GM13977 (cell line): ENCODE data around the gene TCOF1.
"Not testable (repeated sequence)": the region's sequence is repeated elsewhere in the genome, so short reads cannot be mapped to it uniquely, and the experiment has no call there.

Experiments used
- DNase-seq: peaks from one replicate; pipeline ENCODE4 v3.0.0; 2012; ENCODE audit warnings: low spot score
- in situ Hi-C: fragments of 300-500 bp; cut with MboI; formaldehyde crosslinking; loops from one replicate; pipeline ENCODE4 v1.12.0; 2022; ENCODE audit warnings: low sequenced_read_pairs, low pct_unique_long_range_greater_than_20kb, mixed read lengths, inconsistent platforms; ENCODE audit not compliant: unreplicated experiment
- TF ChIP-seq, protein P1 (sequence below): IDR thresholded peaks from 2 replicates; pipeline ENCODE4 v1.5.1; 2012; ENCODE audit warnings: mild to moderate bottlenecking, control low read depth; ENCODE audit not compliant: insufficient read depth; ENCODE audit errors: extremely low read depth, missing control alignments

Gene TCOF1

DNA sequence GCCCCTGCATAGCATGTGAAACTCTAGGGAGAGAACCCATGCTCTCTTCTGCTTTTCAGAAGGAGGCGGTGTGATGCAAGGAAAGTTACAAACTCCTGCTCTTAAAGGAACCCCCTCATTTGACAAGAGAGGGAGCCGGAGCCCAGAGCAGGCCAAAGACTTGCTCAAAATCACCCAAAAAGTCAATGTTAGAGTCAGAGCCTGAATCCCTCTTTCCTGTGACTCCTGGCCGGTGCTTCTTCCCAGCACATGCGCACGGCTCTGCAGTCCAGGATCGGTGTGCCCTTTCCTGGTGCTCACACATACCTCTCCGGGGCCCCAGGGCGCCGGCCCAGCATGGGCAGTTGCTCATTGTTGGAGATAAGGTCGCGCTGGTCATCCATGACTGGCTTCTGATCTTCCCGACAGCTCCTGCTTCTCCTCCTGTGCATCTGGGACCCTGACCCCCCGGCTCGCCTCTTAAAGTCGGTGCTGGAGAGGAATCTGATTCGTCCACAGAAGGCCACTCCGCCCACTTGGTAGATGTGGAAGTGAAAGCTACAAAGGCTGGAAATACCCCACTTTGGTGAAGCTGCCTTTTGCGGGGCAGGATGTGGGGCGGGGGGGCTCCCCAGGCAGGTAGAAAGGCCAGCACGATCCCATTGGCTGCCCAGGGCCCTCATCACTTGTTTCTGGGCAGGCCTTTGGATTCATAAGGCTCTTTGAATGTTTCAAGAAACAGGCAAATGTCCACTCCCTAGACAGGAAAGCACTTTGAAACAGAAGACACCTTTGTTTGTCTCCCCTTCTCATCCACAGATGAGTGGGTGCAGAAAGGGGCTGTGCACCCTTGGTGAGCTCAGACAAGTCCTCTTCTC, 55.0 kb downstream of the TCOF1 start, which contains the start of gene CD74:
Gene CD74 (minus strand): TSS at position 592 of the 857 bp plus-strand sequence. CDS start 161 bp downstream, at position 431.
- TF ChIP-seq, protein P1, sequence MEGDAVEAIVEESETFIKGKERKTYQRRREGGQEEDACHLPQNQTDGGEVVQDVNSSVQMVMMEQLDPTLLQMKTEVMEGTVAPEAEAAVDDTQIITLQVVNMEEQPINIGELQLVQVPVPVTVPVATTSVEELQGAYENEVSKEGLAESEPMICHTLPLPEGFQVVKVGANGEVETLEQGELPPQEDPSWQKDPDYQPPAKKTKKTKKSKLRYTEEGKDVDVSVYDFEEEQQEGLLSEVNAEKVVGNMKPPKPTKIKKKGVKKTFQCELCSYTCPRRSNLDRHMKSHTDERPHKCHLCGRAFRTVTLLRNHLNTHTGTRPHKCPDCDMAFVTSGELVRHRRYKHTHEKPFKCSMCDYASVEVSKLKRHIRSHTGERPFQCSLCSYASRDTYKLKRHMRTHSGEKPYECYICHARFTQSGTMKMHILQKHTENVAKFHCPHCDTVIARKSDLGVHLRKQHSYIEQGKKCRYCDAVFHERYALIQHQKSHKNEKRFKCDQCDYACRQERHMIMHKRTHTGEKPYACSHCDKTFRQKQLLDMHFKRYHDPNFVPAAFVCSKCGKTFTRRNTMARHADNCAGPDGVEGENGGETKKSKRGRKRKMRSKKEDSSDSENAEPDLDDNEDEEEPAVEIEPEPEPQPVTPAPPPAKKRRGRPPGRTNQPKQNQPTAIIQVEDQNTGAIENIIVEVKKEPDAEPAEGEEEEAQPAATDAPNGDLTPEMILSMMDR = no peak
- peak; percentile 89 for DNase-seq
- in situ Hi-C loops = no loop called here

DNA sequence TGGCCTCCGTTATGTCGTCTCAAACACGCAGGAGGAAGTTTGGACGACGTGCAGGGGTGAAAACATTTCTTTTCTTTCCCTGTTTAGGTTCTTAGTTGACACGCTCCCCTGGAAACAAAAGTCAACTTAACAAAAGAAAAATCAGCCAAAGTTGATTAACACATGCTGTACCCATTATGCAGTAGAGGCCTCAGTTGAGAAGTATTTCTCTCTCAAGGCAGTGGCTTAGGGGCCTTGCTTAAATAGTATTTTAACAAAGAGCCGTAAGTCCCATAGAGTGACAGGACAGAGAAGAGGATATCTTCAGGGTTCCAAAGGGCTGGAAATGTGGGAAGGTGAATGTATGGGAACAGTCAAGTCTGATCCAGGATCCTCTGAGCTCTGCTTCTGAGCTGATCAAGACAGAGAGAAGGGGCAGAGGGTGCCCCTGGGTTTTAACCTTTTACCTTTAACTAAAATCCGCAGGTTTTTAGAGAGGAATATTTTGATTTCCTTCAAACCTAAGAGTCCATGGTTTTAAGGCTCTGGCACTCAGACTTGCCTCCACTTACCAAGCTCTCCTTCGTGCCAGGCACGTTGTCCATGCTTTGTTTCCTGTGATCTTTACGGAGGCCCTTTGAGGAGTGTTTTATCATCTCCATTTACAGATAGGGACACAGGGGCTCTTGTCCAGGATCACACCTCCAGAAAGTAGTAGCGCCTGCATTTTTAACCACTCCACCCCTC, 55.8 kb downstream of the TCOF1 start:
- in situ Hi-C loops = no loop called here
- TF ChIP-seq, protein P1 = no peak
- no peak for DNase-seq

DNA sequence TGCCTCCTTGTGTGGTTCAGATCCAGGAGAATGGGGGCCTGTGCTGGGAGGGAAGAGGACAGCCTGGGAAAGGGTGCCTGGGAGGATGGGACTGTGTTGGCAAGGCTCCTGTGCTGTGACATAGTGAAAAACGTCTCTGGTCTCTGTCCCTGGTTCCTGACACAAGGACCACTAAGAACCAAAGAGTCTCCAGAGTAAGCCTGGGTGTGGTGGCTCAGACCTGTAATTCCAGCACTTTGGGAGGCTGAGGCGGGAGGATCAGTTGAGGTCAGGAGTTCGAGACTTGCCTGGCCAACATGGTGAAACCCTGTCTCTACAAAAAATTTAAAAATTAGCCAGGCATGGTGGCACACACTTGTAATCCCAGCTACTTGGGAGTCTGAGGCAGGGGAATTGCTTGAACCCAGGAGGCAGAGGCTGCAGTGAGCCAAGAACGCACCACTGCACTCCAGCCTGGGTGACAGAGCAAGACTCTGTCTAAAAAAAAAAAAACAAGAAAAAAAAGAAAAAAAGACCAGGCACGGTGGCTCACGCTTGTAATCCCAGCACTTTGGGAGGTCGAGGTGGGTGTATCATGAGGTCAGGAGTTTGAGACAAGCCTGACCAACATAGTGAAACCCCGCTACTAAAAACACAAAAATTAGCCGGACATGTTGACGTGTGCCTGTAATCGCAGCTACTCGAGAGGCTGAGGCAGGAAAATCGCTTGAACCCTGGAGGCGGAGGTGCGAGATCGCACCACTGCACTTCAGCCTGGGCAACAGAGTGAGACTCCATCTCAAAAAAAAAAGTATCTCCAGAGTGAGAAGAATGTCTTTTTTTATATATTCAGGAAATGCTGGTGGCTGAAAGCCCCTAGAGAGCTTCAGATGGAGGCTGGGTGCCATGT, 56.6 kb downstream of the TCOF1 start:
- in situ Hi-C loops, DNase-seq: not testable (repeated sequence)

DNA sequence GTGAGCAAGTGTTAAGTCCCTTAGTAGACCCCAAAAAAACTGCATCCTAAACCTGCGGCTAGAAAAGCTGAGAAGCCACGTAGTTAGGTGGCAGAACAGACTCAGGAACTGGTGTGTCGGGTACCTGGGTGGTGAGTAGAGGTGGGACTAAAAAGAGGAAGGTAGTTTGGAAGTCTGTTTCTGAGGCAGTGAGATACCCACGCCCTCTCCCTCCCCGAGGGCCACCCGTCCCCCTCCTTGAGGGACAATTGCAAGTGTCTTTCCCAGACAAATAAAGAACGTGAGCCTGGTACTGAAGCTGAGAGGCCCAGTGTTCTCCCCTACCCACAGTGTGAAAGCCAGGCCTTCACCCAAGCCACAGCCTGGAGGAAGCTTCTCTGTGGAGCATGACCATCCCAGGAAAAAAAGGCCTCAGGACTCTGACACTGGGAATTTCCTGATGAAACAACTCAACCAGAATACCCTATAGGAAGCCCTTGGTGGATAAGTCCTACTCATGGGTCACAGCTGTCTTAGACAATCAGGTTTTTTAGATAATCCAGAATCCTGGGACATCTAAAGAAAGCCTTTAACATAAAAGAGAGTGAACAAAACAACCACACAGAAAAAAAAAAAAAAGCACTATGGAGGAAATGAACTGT, 62.3 kb downstream of the TCOF1 start:
- no peak for DNase-seq
- in situ Hi-C loops = no loop called here
- TF ChIP-seq, protein P1 = no peak

DNA sequence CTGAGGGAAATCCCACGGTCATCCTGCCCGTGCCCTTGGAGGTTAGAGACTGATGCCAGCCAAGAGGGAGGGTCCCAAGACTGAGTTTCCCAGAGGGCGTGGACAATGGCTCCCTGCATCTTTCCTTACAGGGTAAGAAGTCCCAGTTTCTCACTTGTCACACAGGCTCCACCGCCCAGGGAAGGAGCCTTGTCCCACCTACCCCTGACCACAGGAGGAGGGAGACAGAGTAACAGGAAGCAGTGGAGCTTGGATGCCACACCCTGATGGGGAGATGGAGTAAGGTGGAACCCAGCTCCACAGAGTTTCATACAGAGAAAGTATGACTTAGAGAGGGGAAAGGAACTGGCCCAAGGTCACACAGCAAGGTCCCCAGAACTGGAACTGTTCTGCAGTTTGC, 64.6 kb downstream of the TCOF1 start:
- in situ Hi-C loops = no loop called here
- DNase-seq = no peak
- TF ChIP-seq, protein P1 = no peak

DNA sequence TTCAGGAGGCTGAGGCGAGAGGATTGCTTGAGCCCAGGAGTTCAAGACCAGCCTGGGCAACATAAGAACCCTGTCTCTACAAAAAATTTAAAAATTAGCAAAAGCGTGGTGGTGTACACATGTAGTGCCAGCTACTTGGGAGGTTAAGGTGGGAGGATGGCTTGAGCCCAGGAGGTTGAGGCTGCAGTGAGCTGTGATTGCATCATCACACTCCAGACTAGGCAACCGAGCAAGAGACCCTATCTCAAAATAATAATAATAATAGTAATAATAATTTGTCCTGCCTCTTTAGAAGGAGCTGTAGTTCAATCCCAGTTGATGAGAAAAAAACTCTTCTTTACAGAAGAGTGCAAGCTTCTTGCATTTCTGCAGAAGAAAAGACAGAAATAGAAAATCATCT, 65.3 kb downstream of the TCOF1 start:
- TF ChIP-seq, protein P1 = no peak
- DNase-seq = no peak
- in situ Hi-C loops = no loop called here

DNA sequence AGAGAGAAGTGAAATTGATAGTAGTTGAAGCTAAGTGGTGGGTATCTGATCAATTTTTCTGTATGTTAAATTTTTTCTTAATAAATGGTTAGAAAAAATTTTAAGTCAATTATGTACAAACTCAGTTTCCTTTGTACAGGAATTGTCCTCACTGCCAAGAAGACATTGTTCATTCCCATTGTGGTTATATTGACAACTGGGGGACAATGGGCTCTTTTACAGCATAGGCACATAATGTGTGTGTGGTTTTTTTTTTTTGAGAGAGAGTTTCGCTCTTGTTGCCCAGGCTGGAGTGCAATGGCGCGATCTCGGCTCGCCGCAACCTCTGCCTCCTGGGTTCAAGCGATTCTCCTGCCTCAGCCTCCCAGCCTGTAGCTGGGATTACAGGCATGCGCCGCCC, 68.7 kb downstream of the TCOF1 start:
- DNase-seq, in situ Hi-C loops: not testable (repeated sequence)
